ENCODE results near the gene ATAD3B. TPM values are rescaled to one million over a fixed set of nuclear protein-coding genes. Genes with fewer than 3 reads are reported as not detected.
"Not testable (repeated sequence)": the region's sequence is repeated elsewhere in the genome, so short reads cannot be mapped to it uniquely, and the experiment has no call there.

ATAD3B gene
- total and polyA plus RNA-seq, 7 donors = 4.8 to 49.4 (median 11.5) TPM

GRCh38 chr1:1441002-1441888 is 30.3 kb upstream of the ATAD3B start:
- WGBS, 2 donors = 18 to 40% methylated on average over 29 of the region's 29 CpGs
- peaks cover 0 to 49% (median 45%) of the 10 kb centered on the region in 4 donors for H3K4me1 ChIP-seq
- peaks cover 0 to 10% (median 0%) of the 10 kb centered on the region in 4 donors for H3K36me3 ChIP-seq
- intact Hi-C loops (cut with DNase I) = loop anchor here (1.0 to 2.0 kb wide), 2 partner anchors 20 to 42 kb away; partner anchors contain the start of genes ANKRD65 and CCNL2
- H3K9me3 ChIP-seq = no peaks in the 10 kb centered on the region
- H3K4me3 ChIP-seq = no peak overlapping the region
- no peak for DNase-seq
- peak overlapping the region; percentile 34 to 68 (median 49) for H3K27ac ChIP-seq
- TF ChIP-seq EP300 (IDR thresholded peaks at IDR 0.05) = no peak
- TF ChIP-seq CTCF (IDR thresholded peaks at IDR 0.05) = peak; percentile 88 to 98 (median 96)
- TF ChIP-seq POLR2AphosphoS5 (IDR thresholded peaks at IDR 0.05) = peak in 2 of 4 donors; percentile 2 to 42
- no peak for TF ChIP-seq POLR2A (IDR thresholded peaks at IDR 0.05)
- no peaks in the 10 kb centered on the region for H3K27me3 ChIP-seq

DNA sequence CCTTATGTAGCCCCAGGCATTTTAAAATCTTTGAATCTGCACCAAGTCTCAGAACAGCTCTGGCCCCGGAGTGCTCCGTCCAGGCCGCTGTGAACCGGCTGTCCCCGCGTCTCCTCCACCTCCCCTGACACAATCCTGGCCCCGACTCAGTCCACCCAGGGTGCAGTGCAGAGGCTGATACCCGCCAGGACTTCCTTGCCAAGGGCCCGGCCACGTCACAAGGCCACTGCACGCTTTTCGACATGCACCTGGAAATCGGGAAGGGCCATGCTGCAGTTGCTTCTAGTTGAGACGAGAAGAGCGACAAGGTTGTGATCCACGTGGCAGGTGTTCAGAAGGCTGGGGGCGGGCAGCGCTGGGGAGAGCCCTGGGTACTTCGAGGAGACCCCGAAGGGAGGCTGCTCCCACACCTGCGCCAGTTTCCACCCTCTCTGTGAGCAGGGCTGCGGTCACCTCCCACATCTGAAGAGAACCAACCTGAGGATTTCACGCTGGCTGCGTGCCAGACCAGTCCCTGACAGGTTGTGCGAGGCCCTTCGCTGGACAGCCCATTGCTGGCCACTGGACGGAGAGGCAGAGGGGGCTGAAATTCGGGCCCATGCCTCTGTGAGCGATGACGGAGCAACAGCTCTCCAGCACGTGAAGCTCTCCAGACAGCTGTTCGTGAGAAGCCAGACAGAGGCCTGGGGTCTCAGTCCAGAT is 29.3 kb upstream of the ATAD3B start:
- Histone ChIP-seq H3K27ac (peak overlapping the region in 3 of 4 donors; percentile 27 to 39 (median 34)), H3K36me3 (peaks cover 0 to 10% (median 0%) of the 10 kb centered on the region in 4 donors), H3K27me3 (no peaks in the 10 kb centered on the region), H3K4me3 (no peak overlapping the region), H3K9me3 (no peaks in the 10 kb centered on the region), H3K4me1 (peaks cover 0 to 40% (median 35%) of the 10 kb centered on the region in 4 donors)
- intact Hi-C loops (cut with DNase I) = no loop called here
- TF ChIP-seq CTCF (IDR thresholded peaks at IDR 0.05) (no peak), POLR2AphosphoS5 (IDR thresholded peaks at IDR 0.05) (peak in 1 of 4 donors; percentile 25), POLR2A (IDR thresholded peaks at IDR 0.05) (no peak)
- 91 to 92% methylated on average over 32 of the region's 32 CpGs for WGBS, 2 donors
- DNase-seq = no peak

- H3K4me1 ChIP-seq; H3K36me3 ChIP-seq; H3K27me3 ChIP-seq; H3K9me3 ChIP-seq; DNase-seq; intact Hi-C loops (cut with DNase I); H3K4me3 ChIP-seq; H3K27ac ChIP-seq: not testable (repeated sequence)
- WGBS, 2 donors = 91 to 94% methylated on average over 19 of the region's 19 CpGs
Measured at GRCh38 chr1:1446631-1447030, 24.9 kb upstream of the ATAD3B start.

DNA sequence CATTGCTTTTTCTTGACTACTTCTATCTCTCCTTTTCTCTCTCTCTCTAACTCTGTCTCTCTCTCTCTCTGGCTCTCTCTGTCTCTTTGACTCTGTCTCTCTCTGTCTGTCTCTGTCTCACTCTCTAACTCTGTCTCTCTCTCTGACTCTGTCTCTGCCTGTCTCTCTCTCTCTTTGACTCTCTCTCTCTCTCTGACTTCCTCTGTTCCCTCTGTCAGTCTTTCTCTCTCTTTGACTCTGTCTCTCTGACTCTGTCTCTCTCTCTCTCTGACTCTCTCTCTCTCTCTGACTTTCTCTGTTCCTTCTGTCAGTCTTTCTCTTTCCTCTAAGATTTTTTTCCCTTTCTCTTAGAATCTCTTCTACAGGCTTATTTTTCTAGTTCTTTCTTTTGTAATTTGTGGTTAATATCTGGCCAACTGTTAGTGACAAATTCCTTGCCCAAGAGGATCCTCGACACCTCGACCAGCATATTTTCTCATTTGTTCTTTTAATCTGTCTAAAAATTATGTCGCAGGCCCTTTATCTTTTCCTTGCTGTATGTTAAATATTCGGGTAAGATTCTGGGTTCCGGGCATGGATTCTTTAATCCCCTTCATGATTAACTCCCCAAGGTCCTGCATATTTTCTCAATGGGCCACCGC is 22.3 kb upstream of the ATAD3B start, which contains the start of gene ATAD3C:
TSS of gene ATAD3C (plus strand) at position 591 of the 641 bp plus-strand sequence. CDS start 995 bp downstream, outside the sequence.
- intact Hi-C loops (cut with DNase I) = no loop called here
- WGBS, 2 donors = 89 to 93% methylated on average over 6 of the region's 6 CpGs

GRCh38 chr1:1450616-1451015 is 20.9 kb upstream of the ATAD3B start:
- H3K27me3 ChIP-seq; H3K36me3 ChIP-seq; intact Hi-C loops (cut with DNase I); DNase-seq; H3K4me3 ChIP-seq; H3K9me3 ChIP-seq; H3K27ac ChIP-seq; H3K4me1 ChIP-seq: not testable (repeated sequence)
- WGBS, 2 donors = 72 to 81% methylated on average over 22 of the region's 22 CpGs

More for the DNA sequence above, 22.3 kb upstream of the ATAD3B start, which contains the start of gene ATAD3C:
- H3K4me1 ChIP-seq = no peaks in the 10 kb centered on the region
- no peaks in the 10 kb centered on the region for H3K36me3 ChIP-seq
- no peak within 1 kb of the TSS for H3K4me3 ChIP-seq
- no peak for TF ChIP-seq EP300 (IDR thresholded peaks at IDR 0.05)
- TF ChIP-seq CTCF (IDR thresholded peaks at IDR 0.05) = no peak
- TF ChIP-seq POLR2AphosphoS5 (IDR thresholded peaks at IDR 0.05) = no peak
- H3K27me3 ChIP-seq = no peaks in the 10 kb centered on the region
- no peaks in the 10 kb centered on the region for H3K9me3 ChIP-seq
- DNase-seq = no peak
- H3K27ac ChIP-seq = no peak within 1 kb of the TSS
